SU-DHL-6 (cell line): ENCODE data around the gene PALM.

Source experiments
- H2AFZ ChIP-seq: fragments of 200-600 bp; sonication (generic); 2 replicates; pipeline ENCODE4 v1.6.1; 2014; ENCODE audit warnings: low read depth, mild to moderate bottlenecking, moderate library complexity, mixed read lengths, antibody characterized with exemption, low read length; ENCODE audit not compliant: severe bottlenecking
- H3F3A ChIP-seq: fragments of 200-600 bp; shearing (Covaris generic); 2 replicates; pipeline ENCODE4 v1.6.0; 2016; ENCODE audit warnings: antibody characterized with exemption, mild to moderate bottlenecking; ENCODE audit not compliant: insufficient read depth
- H3K27ac ChIP-seq: fragments of 200-600 bp; sonication (generic); 2 replicates; pipeline ENCODE4 v1.5.1; 2016; ENCODE audit warnings: low read depth, mild to moderate bottlenecking, low read length, moderate library complexity, mixed read lengths
- H3K27me3 ChIP-seq: fragments of 200-600 bp; sonication (generic), shearing (Covaris generic); 2 replicates; pipeline ENCODE4 v1.6.0; 2014; ENCODE audit warnings: mild to moderate bottlenecking, low read length
- H3K36me3 ChIP-seq: fragments of 200-600 bp; sonication (generic); 2 replicates; pipeline ENCODE4 v1.6.1; 2014; ENCODE audit warnings: mild to moderate bottlenecking, low read length, mixed read lengths
- H3K4me2 ChIP-seq: fragments of 300-600, 200-600 bp; shearing (Covaris generic), sonication (generic); 2 replicates; pipeline ENCODE4 v1.6.0; 2014; ENCODE audit warnings: low read length, low read depth, mild to moderate bottlenecking; ENCODE audit not compliant: poor library complexity, severe bottlenecking
- H3K4me3 ChIP-seq: fragments of 200-600 bp; sonication (generic); 2 replicates; pipeline ENCODE4 v1.5.1; 2014; ENCODE audit warnings: antibody characterized with exemption, low read length, mild to moderate bottlenecking, mixed read lengths; ENCODE audit not compliant: insufficient read depth, poor library complexity, severe bottlenecking
- H3K79me2 ChIP-seq: fragments of 200-600 bp; sonication (generic); 2 replicates; pipeline ENCODE4 v1.6.1; 2014; ENCODE audit warnings: mild to moderate bottlenecking, low read length, moderate library complexity; ENCODE audit not compliant: insufficient read depth
- H3K9ac ChIP-seq: fragments of 200-600 bp; sonication (generic); 2 replicates; pipeline ENCODE4 v1.7.0; 2014; ENCODE audit warnings: mild to moderate bottlenecking, low read length
- H3K9me2 ChIP-seq: fragments of 200-600 bp; sonication (generic); replicated peaks from 2 replicates; pipeline ENCODE4 v1.6.1; 2014; ENCODE audit warnings: low read length; ENCODE audit not compliant: insufficient read depth
- H3K9me3 ChIP-seq: fragments of 200-600 bp; sonication (generic); 2 replicates; pipeline ENCODE4 v1.6.1; 2014; ENCODE audit warnings: low read length, mixed read lengths; ENCODE audit not compliant: insufficient read depth
- H4K20me1 ChIP-seq: fragments of 200-600 bp; sonication (generic); 2 replicates; pipeline ENCODE4 v1.6.1; 2014; ENCODE audit warnings: low read depth, mild to moderate bottlenecking, antibody characterized with exemption, low read length, moderate library complexity, mixed read lengths
- EZH2phosphoT487 ChIP-seq: fragments of 200-600 bp; sonication (generic), shearing (Covaris generic); conservative IDR thresholded peaks from 2 replicates; pipeline ENCODE4 v1.6.1; 2018; ENCODE audit warnings: mild to moderate bottlenecking, antibody characterized with exemption, low read length, moderate library complexity, mixed read lengths
- TF ChIP-seq, protein P1 (sequence below): fragments of 200-600 bp; sonication (generic); IDR thresholded peaks from one replicate; pipeline ENCODE4 v1.5.1; 2017; ENCODE audit warnings: antibody characterized with exemption, mild to moderate bottlenecking, low read length, moderate library complexity; ENCODE audit not compliant: insufficient read depth, poor library complexity, severe bottlenecking

The PALM gene

GRCh38 chr19:718991-719512 is 10.3 kb downstream of the PALM start:
- no peaks in the 10 kb centered on the region for H3K79me2 ChIP-seq
- no peaks in the 10 kb centered on the region for H3K9me3 ChIP-seq
- no peaks in the 10 kb centered on the region for H3K9me2 ChIP-seq
- no peaks in the 10 kb centered on the region for H3K36me3 ChIP-seq
- no peak overlapping the region for H2AFZ ChIP-seq
- no peak overlapping the region for H3K9ac ChIP-seq
- no peaks in the 10 kb centered on the region for H4K20me1 ChIP-seq
- no peak overlapping the region for H3K4me2 ChIP-seq
- no peaks in the 10 kb centered on the region for H3F3A ChIP-seq
- H3K27ac ChIP-seq: no peak overlapping the region
- no peaks in the 10 kb centered on the region for H3K27me3 ChIP-seq
- TF ChIP-seq, protein P1, sequence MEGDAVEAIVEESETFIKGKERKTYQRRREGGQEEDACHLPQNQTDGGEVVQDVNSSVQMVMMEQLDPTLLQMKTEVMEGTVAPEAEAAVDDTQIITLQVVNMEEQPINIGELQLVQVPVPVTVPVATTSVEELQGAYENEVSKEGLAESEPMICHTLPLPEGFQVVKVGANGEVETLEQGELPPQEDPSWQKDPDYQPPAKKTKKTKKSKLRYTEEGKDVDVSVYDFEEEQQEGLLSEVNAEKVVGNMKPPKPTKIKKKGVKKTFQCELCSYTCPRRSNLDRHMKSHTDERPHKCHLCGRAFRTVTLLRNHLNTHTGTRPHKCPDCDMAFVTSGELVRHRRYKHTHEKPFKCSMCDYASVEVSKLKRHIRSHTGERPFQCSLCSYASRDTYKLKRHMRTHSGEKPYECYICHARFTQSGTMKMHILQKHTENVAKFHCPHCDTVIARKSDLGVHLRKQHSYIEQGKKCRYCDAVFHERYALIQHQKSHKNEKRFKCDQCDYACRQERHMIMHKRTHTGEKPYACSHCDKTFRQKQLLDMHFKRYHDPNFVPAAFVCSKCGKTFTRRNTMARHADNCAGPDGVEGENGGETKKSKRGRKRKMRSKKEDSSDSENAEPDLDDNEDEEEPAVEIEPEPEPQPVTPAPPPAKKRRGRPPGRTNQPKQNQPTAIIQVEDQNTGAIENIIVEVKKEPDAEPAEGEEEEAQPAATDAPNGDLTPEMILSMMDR: no peak
- TF ChIP-seq EZH2phosphoT487: no peak
- H3K4me3 ChIP-seq: no peak overlapping the region

DNA sequence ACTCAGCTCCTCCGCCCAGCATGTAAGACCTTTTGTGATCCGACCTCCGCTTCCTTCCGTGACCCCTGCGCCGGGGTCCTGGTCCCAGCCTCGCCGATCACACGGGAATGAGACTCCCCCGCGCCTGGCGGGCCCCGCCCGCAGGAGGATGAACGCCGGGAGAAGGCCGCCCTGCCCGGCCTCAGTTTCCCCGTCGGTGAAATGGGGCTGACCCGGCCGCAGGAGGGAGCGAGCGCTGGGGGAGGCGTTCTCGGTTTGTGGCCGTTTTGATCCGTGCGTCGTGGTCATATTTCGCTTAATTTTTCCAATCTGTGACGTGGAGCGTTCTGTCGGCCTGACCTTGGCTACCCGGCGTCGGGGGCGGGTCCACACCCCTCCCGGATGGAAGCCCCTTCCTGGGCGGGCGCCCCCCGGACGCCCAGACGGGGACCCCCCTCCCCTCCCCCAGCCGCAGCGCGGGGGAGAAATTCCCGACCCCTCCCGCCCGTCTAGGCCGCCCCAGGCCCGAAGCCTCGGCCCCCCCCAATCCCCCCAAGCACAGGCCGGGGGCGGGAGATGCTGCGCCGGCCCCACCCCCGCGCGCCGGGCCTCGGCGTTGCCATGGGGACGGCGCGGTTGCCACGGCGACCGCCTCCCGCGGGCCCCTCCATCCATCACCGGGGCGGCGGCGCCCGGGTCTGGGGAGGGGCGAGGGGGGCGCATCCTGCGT is 11.1 kb downstream of the PALM start:
- Histone ChIP-seq H3K27ac (no peak overlapping the region), H3K9me2 (no peaks in the 10 kb centered on the region), H3K27me3 (no peaks in the 10 kb centered on the region), H3K9ac (no peak overlapping the region), H3K4me2 (no peak overlapping the region), H3K79me2 (no peaks in the 10 kb centered on the region), H3F3A (no peaks in the 10 kb centered on the region), H3K36me3 (no peaks in the 10 kb centered on the region), H3K4me3 (no peak overlapping the region), H4K20me1 (no peaks in the 10 kb centered on the region), H2AFZ (no peak overlapping the region), H3K9me3 (no peaks in the 10 kb centered on the region)
- no peak for TF ChIP-seq EZH2phosphoT487
- TF ChIP-seq, protein P1: no peak

GRCh38 chr19:720345-721160 is 11.8 kb downstream of the PALM start:
- no peak overlapping the region for H3K9ac ChIP-seq
- TF ChIP-seq, protein P1: no peak
- TF ChIP-seq EZH2phosphoT487: no peak
- no peaks in the 10 kb centered on the region for H3K9me2 ChIP-seq
- no peaks in the 10 kb centered on the region for H3F3A ChIP-seq
- no peaks in the 10 kb centered on the region for H3K79me2 ChIP-seq
- no peak overlapping the region for H3K4me3 ChIP-seq
- H3K36me3 ChIP-seq: no peaks in the 10 kb centered on the region
- H3K27me3 ChIP-seq: no peaks in the 10 kb centered on the region
- no peaks in the 10 kb centered on the region for H4K20me1 ChIP-seq
- H3K4me2 ChIP-seq: no peak overlapping the region
- no peak overlapping the region for H3K27ac ChIP-seq
- H3K9me3 ChIP-seq: no peaks in the 10 kb centered on the region
- no peak overlapping the region for H2AFZ ChIP-seq
